Embryonic facial prominence (tissue), 1 donor: ENCODE measurements around the gene GPR173.

Experiments
- DNase-seq: peaks from one replicate; pipeline ENCODE4 v3.0.0-alpha.2; 2016; ENCODE audit errors: extremely low spot score

GPR173 gene

DNA sequence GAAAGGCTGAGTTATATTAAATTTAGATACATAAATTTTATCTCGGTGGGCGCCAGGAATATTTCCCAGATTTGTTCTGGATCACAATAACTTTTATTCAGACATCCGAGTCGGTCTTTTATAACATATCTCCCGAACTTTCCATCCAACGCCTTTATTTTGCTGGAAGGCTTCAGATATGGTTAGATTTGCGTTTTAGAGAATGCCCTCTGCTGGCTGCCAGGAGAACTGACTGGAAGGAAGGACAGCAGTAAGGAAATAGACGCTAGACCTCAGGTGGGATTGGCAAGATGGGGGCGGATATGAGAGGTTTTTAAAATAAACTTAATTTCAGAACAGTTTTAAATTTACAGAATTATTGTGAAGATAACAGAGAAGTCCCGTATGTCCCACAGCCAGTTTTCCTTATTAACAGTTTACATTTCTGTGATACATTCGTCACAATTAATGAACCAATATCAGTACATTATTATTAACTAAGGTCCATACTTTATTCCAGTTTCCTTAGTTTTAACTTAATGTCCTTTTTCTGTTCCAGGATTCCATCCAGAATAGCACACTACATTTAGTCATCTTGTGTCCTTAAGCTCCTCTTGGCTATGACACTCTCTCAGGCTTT is 40.7 kb downstream of the GPR173 start:
- DNase-seq, result no peak

DNA sequence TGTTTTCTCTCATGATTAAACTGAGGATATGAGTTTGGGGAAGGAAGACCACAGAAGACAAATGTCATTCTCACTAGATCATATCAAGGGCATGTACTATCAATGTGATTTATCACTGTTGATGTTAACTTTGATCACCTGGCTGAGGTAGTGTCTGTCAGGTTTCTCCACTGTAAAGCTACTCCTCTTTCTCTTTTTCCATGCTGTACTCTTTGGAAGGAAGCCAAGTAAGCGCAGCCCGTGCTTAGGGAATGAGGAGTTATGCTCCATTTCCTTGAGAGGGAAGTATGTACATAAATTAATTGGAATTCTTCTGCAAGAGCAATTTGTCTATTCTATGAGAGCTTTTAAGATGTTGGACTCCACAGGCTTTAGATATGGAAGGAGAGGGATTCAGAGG is 41.3 kb downstream of the GPR173 start:
- DNase-seq, result no peak

DNA sequence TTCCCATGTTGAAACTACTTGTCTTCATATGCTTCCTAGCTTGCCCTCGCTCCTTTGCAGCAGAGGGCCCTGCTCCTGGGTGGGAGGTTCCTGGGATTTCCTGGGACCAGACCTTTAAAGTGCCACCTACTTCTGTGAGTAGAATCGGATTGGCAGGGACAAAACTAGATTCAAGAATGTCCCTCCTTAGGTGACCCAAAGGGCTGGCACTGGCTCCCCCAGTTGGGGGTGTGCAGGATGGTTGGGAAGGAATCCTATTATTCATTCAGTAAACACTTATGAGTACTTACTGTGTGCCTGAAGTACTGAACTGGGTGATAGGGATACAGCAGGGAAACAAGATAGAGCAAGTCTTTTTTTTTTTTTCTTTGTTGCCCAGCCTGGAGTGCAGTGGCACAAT is 42.8 kb downstream of the GPR173 start:
- no peak for DNase-seq

DNA sequence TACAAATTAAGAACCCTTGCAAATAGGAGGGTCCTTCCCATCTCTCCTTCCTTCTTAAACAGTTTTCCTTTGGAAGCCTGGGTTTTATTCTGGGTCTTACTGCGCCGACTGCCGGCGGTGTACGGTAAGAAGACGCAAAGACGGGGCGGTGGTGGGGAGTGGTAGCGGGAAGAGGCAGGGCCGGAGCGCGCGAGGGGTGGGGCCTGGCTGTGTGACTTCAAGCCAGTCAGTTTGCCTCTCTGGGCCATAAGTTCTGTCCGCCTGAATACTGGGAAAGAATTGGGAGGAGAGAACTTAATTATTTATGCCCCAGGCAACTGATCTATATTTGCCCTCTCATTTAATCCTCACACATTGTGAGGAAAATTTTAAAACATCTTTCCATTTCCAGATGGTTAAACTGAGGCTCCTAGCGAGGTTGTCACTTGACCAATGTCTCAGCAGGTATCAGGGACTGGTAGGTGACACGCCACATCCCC is 44.6 kb downstream of the GPR173 start:
- no peak for DNase-seq

DNA sequence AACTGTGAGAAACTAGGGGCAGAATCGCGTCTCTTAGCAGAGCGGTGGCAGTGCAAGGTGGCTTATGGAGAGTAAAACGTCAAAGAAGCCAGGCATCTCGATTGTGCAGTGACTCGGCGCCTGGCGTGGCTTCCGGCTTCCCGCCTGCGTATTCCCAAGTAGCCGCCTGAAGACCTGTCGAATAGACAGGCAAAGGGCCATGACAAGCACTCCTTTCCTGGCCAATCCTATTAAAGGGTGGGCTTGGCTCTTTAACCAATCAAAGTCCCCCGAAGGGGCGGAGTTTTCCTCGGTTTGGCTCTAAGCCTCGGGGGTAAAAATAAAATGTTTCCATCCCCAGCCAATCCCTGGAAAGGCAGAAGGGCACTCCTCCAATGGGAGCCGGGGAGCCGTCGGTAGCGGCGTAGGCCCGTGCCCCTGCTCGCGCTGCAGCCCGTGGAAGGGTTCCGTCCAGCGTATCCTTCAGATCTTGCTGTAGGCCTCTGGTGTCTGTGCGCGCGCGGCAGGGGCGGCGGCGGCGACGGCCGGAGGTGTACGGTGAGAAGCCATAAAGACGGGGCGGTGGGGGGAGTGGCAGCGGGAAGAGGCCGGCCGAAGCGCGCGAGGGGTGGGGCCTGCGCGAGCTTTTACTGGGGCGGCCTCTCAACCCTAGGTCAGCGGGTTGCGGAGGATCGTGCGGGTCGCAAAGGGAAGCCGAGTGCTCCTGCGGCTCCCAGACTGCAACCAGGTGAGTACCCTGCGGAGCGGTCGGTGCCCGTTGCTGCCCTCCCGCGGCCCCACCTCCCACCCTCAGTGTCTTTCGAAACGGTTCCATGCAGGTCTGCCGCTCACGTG is 45.4 kb downstream of the GPR173 start, which contains the start of gene KANTR:
TSS of gene KANTR (plus strand) at position 395 of the 834 bp plus-strand sequence. CDS start 30,131 bp downstream, outside the sequence.
- peak; percentile 81 for DNase-seq

DNA sequence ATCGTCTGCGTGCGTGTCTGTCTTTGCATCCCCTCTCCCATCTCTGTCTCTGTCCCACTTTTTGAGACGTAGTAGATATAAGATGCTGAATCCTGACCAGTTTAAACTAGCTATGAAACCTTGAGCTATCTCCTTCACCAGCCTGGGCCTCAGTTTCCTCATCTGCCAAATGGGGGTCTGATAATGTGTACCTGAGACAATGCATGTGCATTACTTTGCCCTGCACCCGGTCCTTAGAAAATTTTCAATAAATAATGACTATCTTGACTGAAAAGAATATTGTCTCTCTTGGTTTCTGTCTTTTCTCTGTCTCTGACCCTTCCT is 46.0 kb downstream of the GPR173 start:
- no peak for DNase-seq

DNA sequence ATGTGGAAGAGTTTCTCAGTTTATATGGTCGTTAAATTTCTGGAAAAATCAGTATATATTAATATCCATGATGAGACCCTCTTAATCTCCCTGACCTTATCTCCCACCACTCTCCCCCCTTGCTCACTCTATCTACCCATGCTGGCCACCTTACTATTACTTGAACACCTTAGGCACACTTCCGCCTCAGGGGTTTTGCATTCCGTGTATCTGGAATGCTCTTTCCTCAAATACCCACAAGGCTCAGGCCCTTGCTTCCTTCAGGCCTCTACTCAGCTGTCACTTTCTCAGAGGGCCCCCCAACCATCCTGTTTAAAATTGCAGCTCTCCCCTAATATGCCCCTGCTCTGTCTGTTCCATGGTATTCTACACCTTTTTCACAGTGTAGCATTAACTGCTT is 47.2 kb downstream of the GPR173 start:
- no peak for DNase-seq

DNA sequence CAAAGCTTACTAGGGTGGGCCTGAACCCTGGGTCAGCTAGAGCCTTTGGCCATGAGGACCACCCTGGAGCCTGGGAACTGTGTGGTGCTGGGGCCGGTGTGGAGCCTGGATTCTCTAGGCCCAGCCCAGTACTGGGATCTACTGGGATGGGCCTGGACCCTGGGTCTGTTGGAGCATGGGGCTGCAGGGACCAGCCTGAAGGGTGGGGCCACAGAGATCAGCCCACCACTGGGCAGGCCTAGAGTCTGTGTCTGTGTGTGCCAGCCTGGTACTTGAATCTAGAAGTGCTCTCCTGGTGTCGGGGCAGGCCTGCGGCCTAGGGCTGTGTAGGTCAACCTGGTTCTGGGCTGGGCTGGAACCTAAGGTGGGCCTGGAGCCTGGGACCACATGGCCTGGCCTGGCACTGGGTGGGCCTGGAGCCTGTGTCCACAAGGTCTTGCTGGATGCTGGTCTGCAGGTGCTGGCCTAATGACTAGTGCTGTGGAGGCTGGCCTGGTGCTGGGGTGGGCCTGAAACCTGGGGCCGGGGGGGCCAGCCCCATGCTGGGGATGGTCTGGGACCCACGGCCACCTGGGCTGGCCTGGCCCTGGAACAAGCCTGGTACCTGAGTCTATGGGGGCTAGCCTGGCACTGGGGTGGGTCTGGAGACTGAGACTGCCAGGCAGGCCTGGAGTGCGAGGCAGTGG is 66.4 kb downstream of the GPR173 start:
- DNase-seq, result no peak

DNA sequence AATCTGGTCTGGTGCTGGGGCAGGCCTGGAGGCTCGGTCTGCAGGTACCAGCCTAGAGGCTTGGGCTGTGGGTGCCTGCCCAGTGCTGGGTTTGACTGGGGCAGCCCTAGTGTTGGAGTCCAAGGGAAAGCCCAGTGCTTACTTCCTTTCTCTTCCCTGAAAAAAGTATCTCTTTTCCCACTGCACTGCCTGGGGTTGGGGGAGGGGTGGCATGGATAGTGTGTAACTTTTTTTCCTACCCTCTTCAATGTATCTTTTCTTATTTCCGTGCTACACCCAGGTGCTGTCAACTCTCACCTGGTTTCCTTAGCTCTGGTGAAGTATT is 66.9 kb downstream of the GPR173 start:
- DNase-seq, result no peak

DNA sequence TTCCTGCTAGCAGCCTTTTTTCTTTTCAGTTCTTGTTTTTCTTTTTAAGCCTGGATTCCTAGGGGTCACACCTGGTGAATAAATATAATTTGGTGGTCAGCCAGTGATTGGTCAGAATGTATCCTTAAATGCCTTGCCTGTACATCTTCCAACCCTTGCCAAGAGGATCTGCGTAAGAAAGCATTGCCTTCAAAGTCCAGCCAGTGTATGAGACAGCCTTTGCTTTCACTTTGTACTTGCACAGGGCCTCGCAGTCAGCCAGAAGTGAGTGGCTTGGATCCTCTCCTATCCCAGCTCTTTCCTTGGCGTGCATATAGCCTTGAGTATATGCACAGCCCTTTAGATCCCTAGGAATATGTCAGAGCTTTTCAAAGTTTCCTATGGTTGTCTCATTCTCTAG is 67.5 kb downstream of the GPR173 start:
- DNase-seq, result no peak

DNA sequence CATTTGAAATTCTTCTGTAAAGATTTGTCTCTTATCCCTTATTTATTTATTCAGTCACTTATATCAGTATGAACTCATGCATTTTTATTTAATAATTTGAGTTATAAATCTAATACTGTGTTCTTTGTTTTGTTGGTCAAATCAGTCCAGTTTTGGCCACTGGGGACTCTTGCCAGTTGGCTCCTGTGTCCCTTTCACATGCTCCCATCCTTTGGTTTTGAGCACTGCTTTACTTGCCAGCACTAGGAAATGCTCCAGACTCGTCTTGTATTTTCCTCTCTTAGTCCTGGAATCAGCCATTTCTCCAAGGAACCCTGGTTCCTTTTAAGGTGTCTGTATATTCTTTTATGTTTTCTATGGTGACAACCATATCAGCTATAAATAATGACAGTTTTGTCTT is 73.4 kb downstream of the GPR173 start:
- no peak for DNase-seq

DNA sequence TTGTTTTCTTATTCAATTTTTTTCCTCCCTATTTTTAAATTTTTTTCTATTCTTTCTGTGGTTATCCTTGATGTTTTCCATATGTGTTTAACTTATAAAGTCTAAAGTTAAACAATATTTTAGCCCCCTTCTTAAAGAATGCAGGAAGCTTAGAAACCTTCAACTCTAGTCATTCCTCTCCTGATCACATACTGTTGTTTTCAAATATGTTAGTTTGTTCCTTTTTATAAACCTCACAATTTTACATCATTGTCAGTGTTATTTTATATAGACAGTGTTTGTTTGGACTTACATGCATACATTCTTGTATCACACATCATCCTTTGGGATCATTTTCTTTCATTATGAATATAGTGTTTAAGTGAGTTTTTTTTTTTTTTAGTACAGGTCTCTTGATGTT is 76.9 kb downstream of the GPR173 start:
- no peak for DNase-seq

DNA sequence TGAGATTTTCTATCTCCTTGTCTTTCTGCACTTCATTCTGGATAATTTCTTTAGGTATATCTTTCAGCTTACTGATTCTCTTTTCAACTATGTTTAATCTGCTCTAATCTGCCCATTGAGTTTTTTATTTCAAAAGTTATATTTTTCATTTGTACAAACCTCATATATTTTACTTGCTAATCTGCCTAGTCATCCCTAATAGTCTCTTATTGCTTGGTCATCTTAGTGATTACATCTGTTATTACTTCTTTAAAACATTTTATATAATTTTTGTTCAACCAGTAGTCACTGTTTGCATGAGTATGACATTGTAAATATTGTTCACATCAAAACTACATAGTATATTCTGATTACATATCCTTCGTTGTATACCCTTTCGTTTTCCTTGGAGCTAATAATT is 77.8 kb downstream of the GPR173 start:
- no peak for DNase-seq

DNA sequence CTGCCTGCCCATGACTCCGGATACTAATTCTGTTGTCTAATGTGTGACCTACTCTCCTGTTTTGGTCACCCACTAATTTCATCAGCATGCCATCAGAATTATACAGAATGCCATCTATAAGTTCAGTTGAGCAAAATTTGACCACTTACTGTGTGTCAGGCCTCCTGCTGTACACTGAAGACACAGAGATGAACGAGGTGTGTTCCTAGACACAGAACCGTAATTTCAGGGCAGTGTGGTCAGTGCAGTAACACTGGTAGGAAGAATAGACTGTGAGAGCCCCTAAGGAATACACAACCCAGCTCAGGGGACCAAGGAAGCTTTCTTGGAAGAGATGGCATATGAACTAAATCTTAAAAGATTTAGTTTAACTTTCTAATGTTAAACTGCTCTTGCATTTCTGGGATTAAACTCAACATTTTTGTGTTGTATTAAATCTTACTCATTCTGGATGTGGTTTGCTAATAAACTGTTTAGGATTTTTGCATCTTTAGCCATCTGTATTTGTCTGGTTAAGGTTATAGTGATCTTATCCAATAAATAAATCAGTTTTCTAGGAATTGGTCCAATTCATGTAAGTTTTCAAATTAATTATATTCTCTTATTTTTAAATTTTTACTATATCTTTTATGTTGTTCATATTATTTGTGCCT is 79.6 kb downstream of the GPR173 start:
- no peak for DNase-seq
